ENCODE results near the gene UBE2G2.

DNA sequence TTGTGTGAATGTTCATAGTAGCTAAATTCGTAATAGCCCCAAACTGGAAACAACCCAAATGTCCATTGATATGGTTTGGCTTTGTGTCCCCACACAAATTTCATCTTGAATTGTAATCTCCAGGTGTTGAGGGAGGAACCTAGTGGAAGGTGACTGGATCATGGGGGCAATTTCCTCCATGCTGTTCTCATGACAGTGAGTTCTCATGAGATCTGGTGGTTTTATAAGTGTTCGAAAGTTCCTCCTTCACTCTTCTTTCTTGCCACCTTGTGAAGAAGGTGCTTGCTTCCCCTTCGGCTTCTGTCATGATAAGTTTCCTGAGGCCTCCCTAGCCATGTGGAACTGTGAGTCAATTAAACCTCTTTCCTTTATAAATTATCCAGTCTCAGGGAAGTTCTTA, 11.3 kb downstream of the UBE2G2 start:
- TF ChIP-seq, protein P1, sequence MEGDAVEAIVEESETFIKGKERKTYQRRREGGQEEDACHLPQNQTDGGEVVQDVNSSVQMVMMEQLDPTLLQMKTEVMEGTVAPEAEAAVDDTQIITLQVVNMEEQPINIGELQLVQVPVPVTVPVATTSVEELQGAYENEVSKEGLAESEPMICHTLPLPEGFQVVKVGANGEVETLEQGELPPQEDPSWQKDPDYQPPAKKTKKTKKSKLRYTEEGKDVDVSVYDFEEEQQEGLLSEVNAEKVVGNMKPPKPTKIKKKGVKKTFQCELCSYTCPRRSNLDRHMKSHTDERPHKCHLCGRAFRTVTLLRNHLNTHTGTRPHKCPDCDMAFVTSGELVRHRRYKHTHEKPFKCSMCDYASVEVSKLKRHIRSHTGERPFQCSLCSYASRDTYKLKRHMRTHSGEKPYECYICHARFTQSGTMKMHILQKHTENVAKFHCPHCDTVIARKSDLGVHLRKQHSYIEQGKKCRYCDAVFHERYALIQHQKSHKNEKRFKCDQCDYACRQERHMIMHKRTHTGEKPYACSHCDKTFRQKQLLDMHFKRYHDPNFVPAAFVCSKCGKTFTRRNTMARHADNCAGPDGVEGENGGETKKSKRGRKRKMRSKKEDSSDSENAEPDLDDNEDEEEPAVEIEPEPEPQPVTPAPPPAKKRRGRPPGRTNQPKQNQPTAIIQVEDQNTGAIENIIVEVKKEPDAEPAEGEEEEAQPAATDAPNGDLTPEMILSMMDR (conservative IDR thresholded peaks at IDR 0.05): no peak
- TF ChIP-seq ZFX (IDR thresholded peaks at IDR 0.05): no peak
